Mesenchymal stem cell (in vitro differentiated cells and primary cell): ENCODE measurements around the gene SMAD6.
A peak's percentile ranks its signal among the peaks of the same experiment; 100 is the strongest.

Source experiments
- DNase-seq: peaks from one replicate; pipeline ENCODE4 v3.0.0-alpha.2; 2013
- H2AFZ ChIP-seq: one replicate; pipeline ENCODE4 v1.6.1; 2013; ENCODE audit warnings: low read depth, mild to moderate bottlenecking, control low read depth, inconsistent platforms, low read length, moderate library complexity
- H2AK5ac ChIP-seq: 2 replicates; pipeline ENCODE4 v1.6.1; 2013; ENCODE audit warnings: low read length, moderate library complexity, mild to moderate bottlenecking, inconsistent platforms; ENCODE audit not compliant: severe bottlenecking
- H2BK120ac ChIP-seq: one replicate; pipeline ENCODE4 v1.6.1; 2013; ENCODE audit warnings: low read depth, mild to moderate bottlenecking, inconsistent platforms, low read length, moderate library complexity
- H2BK12ac ChIP-seq, 2 experiments: one replicate each; pipeline ENCODE4 v1.6.1; 2013; ENCODE audit warnings: inconsistent platforms in 2 of 2, low read length in 2 of 2, mild to moderate bottlenecking in 2 of 2, moderate library complexity in 2 of 2, control low read depth in 1 of 2
- H2BK15ac ChIP-seq: one replicate; pipeline ENCODE4 v1.6.1; 2013; ENCODE audit warnings: mild to moderate bottlenecking, low read depth, inconsistent platforms; ENCODE audit not compliant: poor library complexity, severe bottlenecking
- H2BK5ac ChIP-seq: 2 replicates; pipeline ENCODE4 v1.6.1; 2013; ENCODE audit warnings: low read depth, mild to moderate bottlenecking, low read length, control low read depth, inconsistent platforms; ENCODE audit not compliant: poor library complexity, severe bottlenecking
- H3K14ac ChIP-seq, 2 experiments: one replicate each; pipeline ENCODE4 v1.6.1; 2013; ENCODE audit warnings: inconsistent platforms in 2 of 2, low read length in 2 of 2, control low read depth in 1 of 2, mild to moderate bottlenecking in 1 of 2, moderate library complexity in 1 of 2
- H3K18ac ChIP-seq, 2 experiments: one replicate each; pipeline ENCODE4 v1.6.1; 2013; ENCODE audit warnings: inconsistent platforms in 2 of 2, low read length in 2 of 2, control low read depth in 1 of 2, low read depth in 1 of 2, mild to moderate bottlenecking in 1 of 2
- H3K23ac ChIP-seq, 2 experiments: one replicate each; pipeline ENCODE4 v1.6.1; 2013; ENCODE audit warnings: inconsistent platforms in 2 of 2, low read length in 2 of 2, mild to moderate bottlenecking in 2 of 2, moderate library complexity in 2 of 2, control low read depth in 1 of 2
- H3K27ac ChIP-seq: 2 replicates; pipeline ENCODE4 v1.5.1; 2013; ENCODE audit warnings: mild to moderate bottlenecking, moderate library complexity, low read length, control low read depth, inconsistent platforms; ENCODE audit not compliant: poor library complexity, severe bottlenecking
- H3K27me3 ChIP-seq, 2 experiments: 2 replicates each; pipeline versions ENCODE4 v1.6.1 to v1.7.0; 2013; ENCODE audit warnings: low read length in 2 of 2, mild to moderate bottlenecking in 2 of 2, moderate library complexity in 2 of 2, control low read depth in 1 of 2, inconsistent platforms in 1 of 2; ENCODE audit not compliant: control insufficient read depth in 1 of 2, insufficient read depth in 1 of 2
- H3K36me3 ChIP-seq, 2 experiments: 2 replicates each; pipeline versions ENCODE4 v1.6.1 to v1.7.0; 2013; ENCODE audit warnings: low read length in 2 of 2, control low read depth in 1 of 2, inconsistent platforms in 1 of 2, low read depth in 1 of 2, mild to moderate bottlenecking in 1 of 2; ENCODE audit not compliant: insufficient read depth in 2 of 2, control insufficient read depth in 1 of 2
- H3K4ac ChIP-seq, 2 experiments: one replicate each; pipeline ENCODE4 v1.6.1; 2013; ENCODE audit warnings: inconsistent platforms in 2 of 2, low read length in 2 of 2, mild to moderate bottlenecking in 2 of 2, moderate library complexity in 2 of 2, control low read depth in 1 of 2, low read depth in 1 of 2
- H3K4me1 ChIP-seq: 2 replicates; pipeline ENCODE4 v1.6.1; 2013; ENCODE audit warnings: low read depth, low read length, control low read depth; ENCODE audit not compliant: control insufficient read depth, insufficient read depth
- H3K4me2 ChIP-seq: 2 replicates; pipeline ENCODE4 v1.6.1; 2013; ENCODE audit warnings: low read length, mild to moderate bottlenecking, inconsistent platforms; ENCODE audit not compliant: poor library complexity, severe bottlenecking
- H3K4me3 ChIP-seq, 2 experiments: 2 replicates each; pipeline versions ENCODE4 v1.5.1 to v1.7.0; 2013; ENCODE audit warnings: low read length in 2 of 2, mild to moderate bottlenecking in 2 of 2, control low read depth in 1 of 2, low read depth in 1 of 2; ENCODE audit not compliant: insufficient read depth in 1 of 2
- H3K79me1 ChIP-seq: replicated peaks from 2 replicates; pipeline ENCODE4 v1.6.1; 2013; ENCODE audit warnings: mild to moderate bottlenecking, control low read depth, low read length, inconsistent platforms; ENCODE audit not compliant: poor library complexity, severe bottlenecking
- H3K9ac ChIP-seq: 2 replicates; pipeline ENCODE4 v1.7.0; 2013; ENCODE audit warnings: mild to moderate bottlenecking, low read length, moderate library complexity
- H3K9me3 ChIP-seq: 2 replicates; pipeline ENCODE4 v1.7.0; 2013; ENCODE audit warnings: mild to moderate bottlenecking, low read length; ENCODE audit not compliant: control insufficient read depth
- H4K8ac ChIP-seq: one replicate; pipeline ENCODE4 v1.6.1; 2013; ENCODE audit warnings: inconsistent platforms, mild to moderate bottlenecking, low read length, moderate library complexity
- H4K91ac ChIP-seq: one replicate; pipeline ENCODE4 v1.6.1; 2013; ENCODE audit warnings: mild to moderate bottlenecking, low read length, inconsistent platforms
- WGBS: methylation state at CpG from one replicate; pipeline ENCODE4 v1.1.7; 2013; ENCODE audit warnings: mixed read lengths; 5-methylcytosine and 5-hydroxymethylcytosine counted together

The SMAD6 gene

GRCh38 chr15:66657185-66658020, 44.6 kb upstream of the SMAD6 start:
- Histone ChIP-seq H3K23ac (no peak overlapping the region), H2BK120ac (no peak overlapping the region), H2BK12ac (peak overlapping the region; percentile 15 to 45), H3K9me3 (no peaks in the 10 kb centered on the region), H2BK15ac (no peak overlapping the region), H3K4ac (no peak overlapping the region), H3K9ac (no peak overlapping the region), H3K4me1 (peaks cover 13% of the 10 kb centered on the region), H2AFZ (no peak overlapping the region), H3K27me3 (peaks cover 0 to 3% of the 10 kb centered on the region in 2 experiments), H4K8ac (no peak overlapping the region), H2BK5ac (no peak overlapping the region), H2AK5ac (no peak overlapping the region), H3K4me2 (no peak overlapping the region), H3K14ac (no peak overlapping the region), H3K27ac (no peak overlapping the region), H4K91ac (no peak overlapping the region), H3K18ac (peak overlapping the region in 1 of 2 experiments; percentile 22), H3K36me3 (peaks cover 0 to 3% of the 10 kb centered on the region in 2 experiments), H3K4me3 (no peak overlapping the region), H3K79me1 (no peaks in the 10 kb centered on the region)
- DNase-seq = no peak
- WGBS = 85% methylated on average over 9 of the region's 9 CpGs

GRCh38 chr15:66658044-66658443, 44.0 kb upstream of the SMAD6 start:
- no peak overlapping the region for H3K4me3 ChIP-seq
- no peak overlapping the region for H4K91ac ChIP-seq
- WGBS = no CpG with 5 or more reads among the region's 5 CpGs
- H3K79me1 ChIP-seq = no peaks in the 10 kb centered on the region
- no peak overlapping the region for H4K8ac ChIP-seq
- H2BK5ac ChIP-seq = no peak overlapping the region
- H3K27me3 ChIP-seq = peaks cover 0 to 3% of the 10 kb centered on the region in 2 experiments
- no peak overlapping the region for H3K14ac ChIP-seq
- no peaks in the 10 kb centered on the region for H3K9me3 ChIP-seq
- peaks cover 0 to 3% of the 10 kb centered on the region in 2 experiments for H3K36me3 ChIP-seq
- H3K27ac ChIP-seq = no peak overlapping the region
- no peak overlapping the region for H3K9ac ChIP-seq
- H3K4me1 ChIP-seq = peaks cover 13% of the 10 kb centered on the region
- H2AFZ ChIP-seq = no peak overlapping the region
- H2AK5ac ChIP-seq = no peak overlapping the region
- no peak overlapping the region for H2BK120ac ChIP-seq
- H3K23ac ChIP-seq = no peak overlapping the region
- no peak overlapping the region for H2BK12ac ChIP-seq
- H3K4me2 ChIP-seq = no peak overlapping the region
- no peak overlapping the region for H3K18ac ChIP-seq
- H3K4ac ChIP-seq = no peak overlapping the region
- no peak overlapping the region for H2BK15ac ChIP-seq
- no peak for DNase-seq

DNA sequence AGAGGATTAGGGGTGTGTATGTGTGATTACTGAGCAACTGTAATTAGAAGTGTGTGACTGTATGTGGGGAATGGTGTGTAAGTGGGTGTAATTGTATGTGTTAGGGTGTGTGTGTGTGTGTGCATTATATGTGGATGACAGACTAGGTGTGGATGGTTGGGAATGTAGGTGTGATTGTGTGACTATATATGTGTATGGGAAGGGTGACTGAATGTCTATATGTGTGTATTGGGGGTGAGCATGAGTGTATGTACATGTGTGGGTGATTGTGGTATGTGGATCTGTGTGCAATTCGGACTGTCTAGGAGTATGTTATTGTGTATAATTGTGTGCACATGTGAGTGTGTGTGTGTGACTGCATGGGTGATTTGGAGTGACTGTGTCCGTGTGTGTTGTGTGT, 43.2 kb upstream of the SMAD6 start:
- H3K4me3 ChIP-seq = no peak overlapping the region
- H3K23ac ChIP-seq = no peak overlapping the region
- no peak overlapping the region for H2BK120ac ChIP-seq
- WGBS = 90% methylated on average over 2 of the region's 2 CpGs
- peak overlapping the region; percentile 11 for H4K91ac ChIP-seq
- H3K4me2 ChIP-seq = no peak overlapping the region
- no peak overlapping the region for H2BK12ac ChIP-seq
- H3K36me3 ChIP-seq = peaks cover 0 to 3% of the 10 kb centered on the region in 2 experiments
- H3K4ac ChIP-seq = no peak overlapping the region
- no peak overlapping the region for H2AFZ ChIP-seq
- no peak overlapping the region for H4K8ac ChIP-seq
- no peaks in the 10 kb centered on the region for H3K9me3 ChIP-seq
- H3K18ac ChIP-seq = no peak overlapping the region
- peaks cover 13% of the 10 kb centered on the region for H3K4me1 ChIP-seq
- H3K9ac ChIP-seq = no peak overlapping the region
- H3K27ac ChIP-seq = no peak overlapping the region
- no peak overlapping the region for H2BK5ac ChIP-seq
- no peak for DNase-seq
- no peak overlapping the region for H3K14ac ChIP-seq
- H3K79me1 ChIP-seq = no peaks in the 10 kb centered on the region
- no peak overlapping the region for H2AK5ac ChIP-seq
- H2BK15ac ChIP-seq = no peak overlapping the region
- H3K27me3 ChIP-seq = peaks cover 0 to 3% of the 10 kb centered on the region in 2 experiments

- no peak overlapping the region for H2BK120ac ChIP-seq
- no peak overlapping the region for H2AFZ ChIP-seq
- no peak overlapping the region for H2BK12ac ChIP-seq
- no peaks in the 10 kb centered on the region for H3K79me1 ChIP-seq
- no peak overlapping the region for H3K18ac ChIP-seq
- no peak overlapping the region for H3K4me2 ChIP-seq
- 92% methylated on average over 2 of the region's 3 CpGs for WGBS
- no peak overlapping the region for H3K14ac ChIP-seq
- H3K23ac ChIP-seq = no peak overlapping the region
- H3K4ac ChIP-seq = no peak overlapping the region
- no peak overlapping the region for H3K4me3 ChIP-seq
- no peak overlapping the region for H2BK15ac ChIP-seq
- H3K4me1 ChIP-seq = peaks cover 13% of the 10 kb centered on the region
- peaks cover 0 to 3% of the 10 kb centered on the region in 2 experiments for H3K36me3 ChIP-seq
- no peak overlapping the region for H3K27ac ChIP-seq
- no peak overlapping the region for H2BK5ac ChIP-seq
- H3K27me3 ChIP-seq = peaks cover 0 to under 1% of the 10 kb centered on the region in 2 experiments
- H3K9me3 ChIP-seq = no peaks in the 10 kb centered on the region
- H4K91ac ChIP-seq = no peak overlapping the region
- DNase-seq = no peak
- H3K9ac ChIP-seq = no peak overlapping the region
- H4K8ac ChIP-seq = no peak overlapping the region
- H2AK5ac ChIP-seq = no peak overlapping the region
Measured at GRCh38 chr15:66659384-66659783, 42.7 kb upstream of the SMAD6 start.
